GM19463 (cell line): ENCODE results near the gene PIK3CB.
A peak's percentile ranks its signal among the peaks of the same experiment; 100 is the strongest.

ENCODE experiments used
- ATAC-seq: cut with Tn5 transposase; IDR thresholded peaks from one replicate; pipeline ENCODE4 v1.9.1; 2021; ENCODE audit warnings: mild to moderate bottlenecking, moderate library complexity; ENCODE audit not compliant: unreplicated experiment

PIK3CB gene

DNA sequence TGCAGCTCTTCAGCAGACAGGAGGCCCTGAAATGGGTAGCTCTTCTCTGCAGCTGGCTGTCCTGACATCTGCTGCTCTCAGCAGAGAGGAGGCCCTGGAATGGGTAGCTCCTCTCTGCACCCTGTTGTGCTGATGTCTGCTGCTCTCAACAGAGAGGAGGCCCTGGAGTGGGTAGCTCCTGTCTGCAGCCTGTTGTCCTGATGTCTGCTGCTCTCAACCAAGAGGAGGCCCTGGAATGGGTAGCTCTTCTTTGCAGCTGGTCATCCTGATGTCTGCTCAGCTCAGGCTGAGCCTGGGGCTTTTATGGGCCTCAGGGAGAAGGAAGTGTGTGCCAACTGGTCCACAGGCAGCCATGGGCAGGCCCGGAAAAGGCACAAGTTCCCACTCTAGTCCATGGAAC, 66.6 kb downstream of the PIK3CB start:
- ATAC-seq = no peak

DNA sequence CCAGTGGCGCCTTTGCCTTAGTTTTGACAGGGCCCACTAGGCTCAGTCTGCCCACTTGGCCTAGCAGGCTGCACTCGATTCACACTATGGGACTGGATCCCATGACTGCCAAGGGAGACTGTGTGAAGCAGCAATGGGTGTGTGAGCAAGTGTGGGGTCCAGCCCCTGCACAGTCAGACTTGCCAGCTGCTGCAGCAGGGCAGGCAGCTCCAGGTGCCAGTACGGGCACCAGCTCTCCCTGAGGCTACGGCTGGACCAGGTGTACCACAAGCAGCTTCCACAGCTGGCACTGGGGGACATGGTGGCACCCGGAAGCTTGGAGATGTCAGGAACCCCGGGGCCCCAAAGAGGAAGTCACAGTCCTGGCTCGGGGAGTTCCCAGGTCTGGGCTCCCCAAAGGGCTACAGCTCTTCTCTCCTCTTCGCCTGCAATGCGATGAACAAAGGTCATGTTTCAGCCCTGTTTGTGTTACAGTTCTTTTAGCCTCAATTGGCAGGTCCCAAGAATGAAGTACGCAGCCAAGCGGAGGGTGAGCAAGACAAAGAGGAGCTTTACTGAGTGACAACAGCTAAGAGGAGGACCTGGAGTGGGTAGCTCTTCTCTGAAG, 67.1 kb downstream of the PIK3CB start:
- no peak for ATAC-seq

DNA sequence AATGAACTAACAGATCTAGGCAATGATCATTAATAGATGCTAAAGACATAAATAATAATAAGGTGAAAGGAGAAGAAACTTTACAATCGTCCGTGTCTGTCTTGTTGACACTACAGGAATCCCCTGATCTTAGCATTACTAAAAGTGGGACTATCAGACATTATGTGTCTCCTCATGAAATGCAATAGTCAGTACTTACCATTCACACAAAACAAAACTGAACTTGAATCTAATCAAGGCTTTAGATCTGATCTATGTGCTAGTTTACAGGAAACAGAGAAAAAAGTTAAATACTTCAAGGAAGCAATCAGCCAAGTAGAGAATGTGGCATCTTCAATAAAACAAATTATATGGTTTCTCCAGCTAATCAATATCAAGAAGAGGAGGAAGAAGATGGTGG, 73.7 kb downstream of the PIK3CB start:
- ATAC-seq = no peak

DNA sequence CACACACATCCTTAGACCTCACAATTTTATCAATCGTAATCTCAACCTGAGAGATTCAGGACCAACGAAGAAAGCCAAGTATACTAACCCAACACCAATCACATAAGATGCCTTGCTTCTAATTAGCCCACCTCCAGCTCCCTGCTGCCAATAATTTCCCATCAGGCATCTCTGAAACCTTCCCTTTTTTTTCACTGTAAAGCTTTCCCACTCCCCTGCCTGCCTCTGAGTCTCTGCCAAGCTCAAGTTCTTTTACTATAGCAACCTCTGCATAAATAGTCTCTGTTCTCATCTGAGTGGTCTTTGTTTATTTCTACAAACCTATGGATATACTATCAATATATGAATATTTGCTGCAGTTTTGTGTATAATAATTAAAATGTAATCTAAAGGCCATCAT, 86.5 kb downstream of the PIK3CB start:
- ATAC-seq = no peak

DNA sequence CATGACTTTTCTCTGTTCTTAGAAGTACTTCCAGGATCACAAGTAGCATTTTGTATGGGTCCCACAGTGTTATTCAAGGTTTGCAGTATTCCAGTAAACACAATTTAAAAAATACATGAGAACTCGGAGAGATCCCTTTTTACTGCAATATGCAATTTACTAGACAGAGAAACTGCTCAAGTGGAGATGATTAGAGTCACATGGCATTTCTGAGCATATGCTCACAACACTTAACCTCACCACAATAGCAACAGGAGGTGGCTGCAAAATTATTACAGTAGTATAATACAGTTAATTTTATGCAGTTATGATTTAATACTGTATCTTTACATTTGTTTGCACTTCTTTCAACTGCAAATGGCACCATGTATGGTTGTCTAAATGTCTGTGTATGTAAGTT, 87.5 kb downstream of the PIK3CB start:
- ATAC-seq = no peak

DNA sequence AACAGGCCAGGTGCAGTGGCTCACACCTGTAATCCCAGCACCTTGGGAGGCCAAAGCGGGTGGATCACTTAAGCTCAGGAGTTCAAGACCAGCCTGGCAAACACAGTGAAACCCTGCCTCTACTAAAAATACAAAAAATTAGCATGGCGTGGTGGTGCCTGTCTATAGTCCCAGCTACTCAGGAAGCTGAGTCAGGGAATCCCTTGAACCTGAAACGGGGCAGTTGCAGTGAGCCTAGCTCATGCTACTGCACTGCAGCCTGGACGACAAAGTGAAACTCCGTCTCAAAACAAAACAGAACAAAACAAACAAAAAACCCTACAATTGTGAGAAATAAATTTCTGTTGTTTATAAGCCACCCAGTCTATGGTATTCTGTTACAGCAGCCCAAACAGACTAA, 94.7 kb downstream of the PIK3CB start:
- no peak for ATAC-seq

DNA sequence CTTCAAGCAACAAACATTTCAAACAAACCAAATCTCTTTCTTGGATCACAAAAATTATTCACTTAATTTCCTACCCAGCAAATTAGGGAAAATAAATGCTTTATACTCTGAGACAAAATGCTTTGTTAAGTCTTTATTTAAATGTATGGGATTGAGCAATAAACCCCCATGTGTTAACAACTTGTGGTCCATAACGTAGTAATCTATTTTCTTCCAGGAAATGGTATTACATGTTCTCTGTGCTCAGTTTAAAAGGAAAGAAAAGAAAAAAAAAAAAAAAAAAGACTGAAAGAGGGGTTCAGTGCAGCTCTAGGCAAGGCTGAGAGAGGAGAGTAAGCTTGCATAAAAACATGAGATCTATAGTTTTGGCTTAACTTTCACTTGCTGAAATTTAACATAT, 102.3 kb downstream of the PIK3CB start:
- no peak for ATAC-seq

DNA sequence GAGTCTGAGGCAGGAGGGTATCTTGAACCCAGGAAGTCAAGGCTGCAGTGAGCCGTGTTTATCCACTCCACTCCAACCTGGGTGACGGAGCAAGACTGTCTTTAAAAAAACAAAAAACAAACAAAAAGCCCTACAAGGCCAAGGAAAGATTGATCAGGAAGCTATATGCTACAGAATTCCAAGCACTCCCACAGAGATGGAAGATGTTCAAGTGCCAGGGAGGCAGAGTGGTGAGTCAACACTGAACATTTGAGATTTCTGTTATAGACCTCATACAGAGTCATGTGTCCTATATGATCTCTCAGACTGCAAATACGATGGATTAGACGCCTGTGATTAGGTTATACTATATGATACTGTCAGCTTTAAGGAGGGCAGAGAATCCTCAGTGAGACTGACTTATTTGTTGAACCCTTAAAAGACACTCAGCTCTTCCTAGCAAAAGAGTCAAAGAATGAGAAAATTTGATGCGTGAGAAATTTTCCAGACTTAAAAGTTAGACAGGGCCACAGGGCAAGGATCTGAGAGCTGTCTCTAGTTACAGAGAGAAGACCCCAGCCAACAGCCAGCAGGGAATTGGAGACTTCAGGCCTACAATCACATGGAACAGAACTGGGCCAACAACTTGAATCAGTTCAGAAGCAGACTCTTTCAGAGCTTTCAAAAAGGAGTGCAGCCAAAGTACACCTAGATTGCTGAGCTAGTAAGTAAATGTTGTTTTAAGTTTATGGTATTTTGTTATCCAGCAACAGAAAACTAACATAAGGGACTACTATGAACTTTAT, 107.6 kb downstream of the PIK3CB start:
- ATAC-seq = no peak

DNA sequence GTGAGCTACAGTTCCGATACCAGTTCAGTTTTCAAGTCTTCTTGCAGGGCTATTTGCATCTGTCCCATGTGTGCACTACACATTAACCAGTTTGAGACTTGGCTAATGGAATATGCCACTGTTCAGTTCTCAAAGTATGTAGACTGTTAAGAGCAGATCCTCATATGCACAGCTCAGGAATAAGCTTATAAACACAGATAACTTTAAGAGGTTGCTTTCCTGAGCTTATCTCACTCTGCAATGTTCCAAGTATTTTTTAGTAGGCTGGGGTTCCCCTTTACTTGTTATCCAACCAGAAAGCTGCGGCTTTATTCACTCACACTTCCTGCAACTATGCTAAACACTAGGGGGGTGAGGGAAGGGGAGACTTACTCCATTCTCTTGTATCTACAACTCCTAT, 108.7 kb downstream of the PIK3CB start:
- peak; percentile 71 for ATAC-seq

DNA sequence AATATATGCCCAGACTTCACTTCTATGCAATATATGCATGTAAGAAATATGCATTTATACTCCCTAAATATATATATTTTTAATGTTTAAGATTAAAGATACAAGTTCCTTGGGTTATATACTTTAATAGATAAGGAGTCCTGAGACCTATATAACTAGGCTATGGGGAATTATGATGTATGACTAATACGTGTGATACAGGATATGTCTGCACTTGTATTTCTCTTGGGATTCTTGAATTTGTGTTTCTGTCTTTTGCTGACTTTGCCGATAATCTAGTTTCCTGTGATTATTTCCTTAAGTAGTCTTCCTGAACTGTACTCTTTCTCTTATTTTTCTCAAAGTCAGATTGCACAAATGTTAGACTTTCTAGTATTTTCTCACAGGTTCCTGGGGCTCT, 109.6 kb downstream of the PIK3CB start:
- no peak for ATAC-seq

DNA sequence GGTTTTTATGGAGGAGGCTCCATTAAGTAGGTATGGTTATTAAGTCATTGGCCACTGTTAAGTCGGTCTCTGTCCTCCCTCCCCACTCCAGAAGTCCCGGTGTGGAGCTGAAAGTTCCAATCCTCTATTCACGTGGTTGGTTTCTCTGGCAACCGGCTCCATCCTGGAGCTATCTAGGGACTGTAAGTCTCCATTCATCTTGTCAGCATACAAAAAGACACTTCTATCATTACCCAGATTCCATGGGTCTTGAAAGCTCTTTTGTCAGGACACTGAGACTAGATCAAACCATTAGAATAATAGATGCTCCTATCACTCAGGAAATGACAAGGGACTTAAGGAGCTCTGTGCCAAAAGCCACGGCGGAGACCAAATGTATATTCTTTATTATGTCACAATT, 110.3 kb downstream of the PIK3CB start:
- no peak for ATAC-seq

DNA sequence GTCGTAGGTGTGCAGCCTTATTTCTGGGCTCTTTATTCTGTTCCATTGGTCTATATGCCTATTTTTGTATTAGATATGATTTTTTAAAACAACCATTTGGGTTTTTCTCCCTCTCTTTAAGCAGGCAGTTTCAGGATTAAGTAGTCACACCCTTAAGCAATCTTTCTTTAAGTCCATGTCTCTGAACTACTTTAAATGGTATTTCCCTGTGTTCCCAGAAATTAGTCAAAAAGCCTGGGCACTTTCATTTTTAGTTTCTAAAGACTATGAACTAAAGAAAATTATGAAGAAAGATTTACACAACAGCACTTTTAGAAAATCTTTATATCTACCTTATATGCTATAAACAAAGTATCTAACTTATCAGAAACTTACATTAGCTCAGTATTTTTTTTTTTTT, 115.9 kb downstream of the PIK3CB start:
- no peak for ATAC-seq

DNA sequence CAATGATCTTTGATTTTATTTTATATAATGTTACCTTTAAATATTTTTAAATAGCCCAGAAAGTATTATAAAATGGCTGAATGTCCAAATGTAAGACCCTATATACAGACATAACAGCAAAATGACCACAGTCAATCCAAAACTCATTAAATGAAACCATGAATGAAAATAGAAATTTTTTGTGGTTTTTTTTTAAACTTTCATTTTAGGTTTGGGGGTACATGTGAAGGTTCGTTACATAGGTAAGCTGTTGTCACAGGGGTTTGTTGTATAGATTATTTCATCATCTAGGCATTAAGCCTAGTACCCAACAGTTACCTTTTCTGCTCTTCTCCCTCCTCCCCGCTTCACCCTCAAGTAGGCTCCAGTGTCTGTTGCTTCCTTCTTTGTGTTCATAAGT, 117.4 kb downstream of the PIK3CB start:
- ATAC-seq = no peak

DNA sequence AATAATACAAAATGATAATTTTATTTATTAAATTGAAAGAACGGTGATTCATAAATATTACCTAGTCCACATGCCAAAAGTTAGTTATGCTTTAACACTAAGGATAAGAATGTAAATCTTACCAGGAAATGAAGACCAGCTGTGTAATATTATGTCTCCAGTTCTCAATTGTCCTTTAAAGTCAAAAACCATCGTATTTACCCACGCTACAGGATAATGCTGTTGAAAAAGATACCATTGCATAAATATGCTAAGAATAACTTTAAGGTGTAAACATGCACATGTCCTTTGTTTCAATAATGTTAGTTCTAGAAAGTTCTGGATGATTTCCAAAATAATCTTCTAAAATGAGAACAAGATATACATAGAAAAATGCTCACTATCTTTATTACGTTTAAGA, 122.6 kb downstream of the PIK3CB start:
- no peak for ATAC-seq

DNA sequence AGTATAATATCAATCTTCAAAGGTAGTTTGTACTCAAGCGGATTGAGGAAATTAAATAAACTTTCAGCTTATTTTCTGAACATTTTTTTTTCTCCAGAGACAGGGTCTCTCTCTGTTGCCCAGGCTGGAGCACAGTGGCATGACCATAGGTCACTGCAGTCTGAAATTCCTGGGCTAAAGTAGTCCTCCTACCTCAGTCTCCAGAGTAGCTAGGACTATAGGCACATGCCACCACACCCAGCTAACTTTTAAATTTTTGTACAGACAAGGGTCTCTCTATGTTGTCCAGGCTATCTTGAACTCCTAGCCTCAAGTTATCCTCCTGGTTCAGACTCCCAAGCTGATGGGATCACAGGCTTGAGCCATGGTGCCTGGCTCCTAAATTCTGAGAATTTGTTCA, 129.1 kb downstream of the PIK3CB start:
- ATAC-seq = no peak

DNA sequence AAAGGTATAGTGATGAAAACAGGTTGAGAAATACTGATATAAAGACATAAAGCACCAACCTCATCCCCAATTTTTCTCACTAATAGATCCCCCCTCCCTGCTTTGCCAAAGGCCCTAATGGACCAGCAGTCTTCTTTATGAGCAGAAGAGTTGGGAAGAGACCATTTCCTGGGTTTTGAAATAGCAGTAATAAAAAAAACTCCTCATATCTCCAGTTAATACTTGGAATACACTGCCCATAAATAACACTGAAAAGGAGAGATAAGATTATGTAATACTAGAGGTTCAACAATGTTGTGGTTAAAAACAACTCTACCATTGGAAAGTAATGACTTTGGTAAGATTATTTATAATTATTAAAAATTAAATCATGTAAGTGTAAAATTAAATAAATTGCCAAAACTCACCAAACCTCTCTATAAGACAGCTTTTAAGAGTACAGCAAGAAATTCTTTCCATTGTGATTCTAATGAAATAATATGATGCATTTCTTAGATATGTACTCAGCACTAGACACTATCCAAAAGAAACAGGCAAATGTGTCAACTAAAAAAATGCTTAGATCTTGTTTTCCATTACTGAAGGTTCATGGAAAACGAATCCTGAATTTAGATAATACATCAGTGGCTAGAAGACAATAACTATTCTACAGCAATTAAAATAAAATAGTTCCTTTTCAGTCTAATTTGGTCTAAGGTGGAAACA, 137.9 kb downstream of the PIK3CB start:
- no peak for ATAC-seq

DNA sequence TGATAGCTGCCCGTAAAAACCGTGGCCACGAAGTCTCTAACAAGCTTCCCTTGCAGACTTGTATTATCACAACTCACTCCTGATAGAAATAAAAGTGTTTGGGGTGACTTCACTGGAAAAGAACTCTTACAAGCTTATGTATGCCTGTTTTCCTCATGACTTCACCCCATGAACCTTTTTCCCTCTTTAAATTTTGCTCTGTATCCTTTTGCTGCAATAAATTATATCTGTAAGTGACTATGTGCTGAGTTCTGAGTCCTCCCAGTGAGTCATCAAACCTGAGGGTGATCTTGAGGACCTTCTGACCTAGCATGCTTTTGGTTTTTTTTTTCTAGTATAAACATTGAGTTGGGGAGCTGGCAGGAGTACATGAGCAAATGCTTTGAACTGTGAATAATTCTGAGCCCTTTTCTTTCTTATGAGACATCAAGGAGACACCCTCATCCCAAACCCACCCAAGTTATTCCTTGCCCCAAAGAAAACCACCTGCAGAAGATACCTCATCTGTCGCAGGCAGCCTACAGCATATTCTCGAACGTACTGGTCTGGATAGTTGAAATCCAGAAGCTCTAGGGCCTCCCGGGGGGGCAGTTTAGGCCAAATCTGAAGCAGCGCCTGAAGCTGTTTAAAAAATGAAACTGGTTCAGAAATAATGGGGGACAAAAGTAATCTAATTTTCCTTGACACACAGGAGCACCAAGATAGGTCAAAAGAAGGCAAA, 140.3 kb downstream of the PIK3CB start:
- no peak for ATAC-seq

DNA sequence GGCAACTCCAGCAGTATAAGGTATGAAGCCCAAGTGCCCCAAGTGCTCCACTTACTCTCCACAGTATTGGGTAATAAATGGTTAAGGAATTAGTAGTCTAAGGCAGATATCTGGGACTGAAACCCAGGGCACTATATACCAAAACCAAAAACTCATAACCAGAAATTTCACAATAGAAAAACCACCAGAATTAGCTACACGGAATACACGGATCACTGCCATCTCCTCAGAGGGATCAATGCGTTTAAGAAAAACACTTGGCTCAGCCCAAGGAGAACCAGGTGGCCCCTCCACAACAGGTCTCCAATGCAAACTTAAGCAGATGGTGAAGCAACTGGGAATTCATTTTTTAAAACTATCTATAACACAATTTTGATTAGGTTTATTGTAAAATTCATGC, 142.6 kb downstream of the PIK3CB start:
- ATAC-seq = no peak

DNA sequence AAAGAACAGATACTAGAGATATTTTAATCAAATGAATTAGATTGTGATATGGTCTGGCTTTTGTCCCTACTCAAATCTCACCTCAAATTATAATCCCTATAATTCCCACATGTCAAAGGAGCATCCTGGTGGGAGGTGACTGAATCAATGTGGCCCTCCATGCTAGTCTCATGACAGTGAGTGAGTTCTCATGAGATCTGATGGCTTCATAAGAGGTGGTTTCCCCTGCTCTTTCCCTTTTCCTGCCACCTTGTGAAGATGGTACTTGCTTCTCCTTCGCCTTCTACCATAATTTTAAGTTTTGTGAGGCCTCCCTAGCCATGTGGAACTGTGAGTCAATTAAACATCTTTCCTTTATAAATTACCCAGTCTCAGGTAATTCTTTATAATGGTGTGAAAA, 143.4 kb downstream of the PIK3CB start:
- ATAC-seq = no peak

DNA sequence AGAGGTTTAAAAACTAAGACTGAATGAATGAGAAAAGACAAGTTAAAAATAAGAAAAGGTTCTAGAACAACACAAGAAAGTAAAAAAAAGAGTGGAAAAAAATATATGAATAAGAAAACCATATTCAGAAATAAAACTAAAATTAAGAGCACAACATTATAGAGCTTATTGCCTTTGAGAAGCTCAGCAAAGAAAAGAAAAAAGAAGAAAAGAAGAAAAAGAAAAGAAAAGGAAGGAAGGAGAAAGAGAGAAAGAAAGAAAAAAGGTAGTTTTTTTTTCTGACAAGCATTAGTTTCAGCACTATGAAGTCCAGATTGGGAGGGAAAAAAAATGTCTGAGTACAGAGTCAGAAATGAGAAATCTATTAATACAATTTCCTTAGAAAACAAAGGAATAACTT, 144.7 kb downstream of the PIK3CB start:
- no peak for ATAC-seq

DNA sequence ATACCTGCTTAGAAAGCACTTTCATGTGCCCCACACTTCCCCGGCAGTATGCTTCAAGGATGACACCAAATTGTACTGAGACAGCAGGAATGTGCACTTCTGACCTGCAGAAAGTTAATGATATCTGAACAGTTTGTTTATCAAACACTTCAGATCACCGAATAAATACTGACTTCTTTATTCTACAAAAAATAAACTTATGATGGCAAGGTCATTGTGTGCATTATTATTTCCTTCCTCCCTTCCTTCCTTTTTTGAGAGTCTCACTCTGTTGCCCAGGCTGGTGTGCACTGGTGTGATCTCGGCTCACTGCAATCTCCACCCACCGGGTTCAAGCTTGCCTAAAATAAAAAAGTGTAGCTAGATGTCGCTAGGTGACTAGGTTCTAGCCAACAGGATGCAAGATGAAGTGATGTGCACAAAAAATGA, 145.8 kb downstream of the PIK3CB start:
- ATAC-seq = no peak

DNA sequence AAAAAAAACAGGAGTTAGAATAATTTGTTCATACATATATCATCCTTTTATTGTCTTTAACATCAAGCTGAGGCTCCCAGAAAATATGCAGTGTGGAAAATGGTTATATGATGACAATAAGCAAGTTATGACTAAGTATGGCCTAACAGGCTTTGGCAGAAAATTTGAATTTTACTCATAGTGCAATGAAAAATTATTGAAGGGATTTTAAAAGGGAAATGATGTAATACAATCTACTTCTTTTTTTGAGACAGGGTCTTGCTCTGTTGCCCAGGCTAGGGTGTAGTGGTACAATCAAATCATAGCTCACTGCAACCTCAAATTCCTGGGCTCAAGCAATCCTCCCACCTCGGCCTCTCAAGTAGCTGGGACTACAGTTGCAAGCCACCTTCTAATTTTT, 147.5 kb downstream of the PIK3CB start:
- ATAC-seq = peak; percentile 27
